Activated CD4-positive, alpha-beta T cell treated with anti-CD3 and anti-CD28 coated beads, Interleukin-2, Interleukin-4, amounts not matched to agents 100 ng/mL and 50 ng/mL, durations not matched to agents 16 hours and 8 hours (primary cell): ENCODE results near the gene FKBP10.

Experiments
- DNase-seq: peaks from one replicate; pipeline ENCODE4 v3.0.0-alpha.2; 2020; ENCODE audit warnings: low spot score

The FKBP10 gene

GRCh38 chr17:41782142-41782541 lies 30.7 kb upstream of the FKBP10 start:
- no peak for DNase-seq

GRCh38 chr17:41784207-41784744 lies 28.5 kb upstream of the FKBP10 start:
- DNase-seq: no peak

- DNase-seq: no peak
Observed at GRCh38 chr17:41785091-41785858, 27.5 kb upstream of the FKBP10 start.

GRCh38 chr17:41785859-41786226 lies 27.0 kb upstream of the FKBP10 start:
- no peak for DNase-seq

GRCh38 chr17:41786227-41787020 lies 26.4 kb upstream of the FKBP10 start, which contains the start of gene JUP:
Gene JUP (minus strand): TSS chr17:41786711. CDS start chr17:41771854, 14,857 bp downstream.
- DNase-seq: peak; percentile 89

GRCh38 chr17:41787021-41787418 lies 25.8 kb upstream of the FKBP10 start:
- DNase-seq: no peak

GRCh38 chr17:41792845-41793783 lies 19.7 kb upstream of the FKBP10 start:
- no peak for DNase-seq

GRCh38 chr17:41793784-41794539 lies 18.8 kb upstream of the FKBP10 start:
- no peak for DNase-seq

GRCh38 chr17:41794540-41794975 lies 18.2 kb upstream of the FKBP10 start:
- no peak for DNase-seq

GRCh38 chr17:41796121-41796895 lies 16.5 kb upstream of the FKBP10 start:
- DNase-seq: no peak

- DNase-seq: no peak
Observed at GRCh38 chr17:41797377-41797776, 15.4 kb upstream of the FKBP10 start.

GRCh38 chr17:41799366-41799765 lies 13.4 kb upstream of the FKBP10 start:
- no peak for DNase-seq

- DNase-seq: no peak
Observed at GRCh38 chr17:41800601-41801373, 12.0 kb upstream of the FKBP10 start.

- peak; percentile 65 for DNase-seq
Observed at GRCh38 chr17:41801374-41802271, 11.2 kb upstream of the FKBP10 start.

GRCh38 chr17:41803049-41804020 lies 9.5 kb upstream of the FKBP10 start:
- DNase-seq: no peak

- DNase-seq: no peak
Observed at GRCh38 chr17:41806685-41807445, 5.9 kb upstream of the FKBP10 start.
